Activated T-helper 1 cell treated with anti-CD3 and anti-CD28 coated beads, Interleukin-12 subunit alpha, Interleukin-12 subunit beta, Interleukin-2, Interleukin-4 antibody, amounts not matched to agents 30 ng/mL and 10 ng/mL and 1 ng/mL, durations not matched to agents 14 hours and 24 hours and 36 hours (primary cell): ENCODE data around the gene NDUFS2. TPM values are rescaled to one million over a fixed set of nuclear protein-coding genes. Genes with fewer than 3 reads are reported as not detected.

Experiments
- DNase-seq: peaks from one replicate; pipeline ENCODE4 v3.0.0; 2021; ENCODE audit warnings: low spot score
- H3K27ac Mint-ChIP-seq: one replicate; pipeline ENCODE4 v1.8.0; 2021; ENCODE audit warnings: mild to moderate bottlenecking, mixed read lengths
- H3K27me3 Mint-ChIP-seq: one replicate; pipeline ENCODE4 v1.8.0; 2022; ENCODE audit warnings: mild to moderate bottlenecking, moderate library complexity, mixed read lengths; ENCODE audit not compliant: insufficient read depth
- H3K36me3 Mint-ChIP-seq: one replicate; pipeline ENCODE4 v1.8.0; 2021; ENCODE audit warnings: low read depth, mixed read lengths
- H3K4me1 Mint-ChIP-seq: one replicate; pipeline ENCODE4 v1.8.0; 2021; ENCODE audit warnings: low read depth, mixed read lengths
- H3K4me3 Mint-ChIP-seq: one replicate; pipeline ENCODE4 v1.8.0; 2021; ENCODE audit warnings: mild to moderate bottlenecking, moderate library complexity, mixed read lengths
- H3K9me3 Mint-ChIP-seq: one replicate; pipeline ENCODE4 v1.8.0; 2021; ENCODE audit warnings: mixed read lengths
- intact Hi-C: fragments of 100-400 bp; cut with micrococcal nuclease; formaldehyde crosslinking; loops from one replicate; pipeline ENCODE4 v1.15.1; 2024
- total RNA-seq: library from RNA; stranded (reverse); gene quantifications from 2 replicates; pipeline ENCODE4 v1.2.3, GENCODE V29; 2022

The NDUFS2 gene
- total RNA-seq, 1 donor from 2014 or later = 72.9 TPM

DNA sequence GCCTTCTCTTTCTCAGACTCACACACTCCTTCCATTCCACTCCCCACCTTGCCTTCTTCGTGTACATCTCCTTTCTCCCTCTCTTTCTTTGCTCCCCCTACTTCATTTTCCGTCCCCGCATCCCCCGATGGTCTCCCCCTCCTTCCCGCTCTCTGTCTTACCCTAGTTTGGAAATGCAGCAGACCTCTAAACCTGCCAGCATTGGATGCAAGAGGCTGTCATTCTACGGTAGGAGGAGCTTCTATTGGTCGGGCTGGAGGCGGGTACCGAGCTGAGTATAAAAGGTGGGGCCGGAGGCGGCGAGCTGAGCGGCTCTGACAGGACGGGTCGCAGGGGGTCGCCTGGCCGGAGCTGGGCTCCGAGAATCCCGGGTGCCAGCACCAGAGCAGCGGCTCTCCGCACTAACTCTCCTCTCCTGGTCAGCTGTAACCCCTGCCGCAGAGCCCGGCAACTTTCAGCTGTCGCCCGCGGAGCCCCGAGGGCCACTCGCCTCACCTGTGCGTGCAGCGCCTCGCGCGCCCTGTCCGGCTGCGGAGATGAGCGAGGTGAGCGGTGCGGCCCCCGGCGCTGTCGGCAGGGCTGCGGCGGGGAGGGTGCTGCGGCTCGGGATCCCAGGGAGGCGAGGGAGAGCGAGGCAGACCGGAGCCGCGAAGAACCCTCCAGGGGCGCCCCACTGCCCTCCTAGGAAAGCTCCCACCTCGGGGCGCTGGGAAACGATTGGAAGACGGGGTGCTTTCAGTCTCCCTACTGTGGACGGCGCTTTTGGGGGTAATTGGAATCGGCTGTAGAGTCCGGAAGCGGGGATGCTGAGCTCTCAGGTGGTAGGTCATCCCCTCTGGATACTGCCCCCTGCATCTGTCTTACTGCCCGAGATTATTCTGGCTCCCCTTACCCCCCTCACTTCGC is 56.5 kb downstream of the NDUFS2 start, which contains the start of gene PCP4L1:
Gene PCP4L1 (plus strand): TSS at position 307 of the 906 bp plus-strand sequence. CDS start 230 bp downstream, at position 537.
- H3K27ac Mint-ChIP-seq = no peak within 1 kb of the TSS
- H3K9me3 Mint-ChIP-seq = peaks cover 20% of the 10 kb centered on the region
- intact Hi-C loops = no loop called here
- peak; percentile 22 for DNase-seq
- peaks cover 6% of the 10 kb centered on the region for H3K36me3 Mint-ChIP-seq
- peaks cover 40% of the 10 kb centered on the region for H3K27me3 Mint-ChIP-seq
- H3K4me3 Mint-ChIP-seq = peak within 1 kb of the TSS; percentile 66
- H3K4me1 Mint-ChIP-seq = peaks cover 16% of the 10 kb centered on the region

DNA sequence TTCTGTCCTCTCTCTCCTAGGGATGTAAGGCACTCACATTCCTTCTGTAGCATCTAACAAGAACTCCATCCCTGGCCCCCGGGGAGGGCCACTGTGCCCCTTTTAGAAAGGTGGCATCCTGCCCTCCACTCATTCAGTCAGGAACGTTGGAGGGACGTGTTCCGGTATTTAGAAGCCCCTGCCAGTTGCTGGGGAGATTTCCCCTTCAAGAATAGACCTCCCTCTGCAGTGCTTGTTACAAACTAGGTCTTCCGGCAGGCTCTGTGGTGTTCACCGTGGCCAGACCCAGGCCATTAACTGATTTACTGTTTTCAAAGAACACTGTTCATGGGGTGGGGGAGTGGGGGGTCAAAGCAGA is 57.2 kb downstream of the NDUFS2 start:
- Mint-ChIP-seq H3K9me3 (peaks cover 20% of the 10 kb centered on the region), H3K27me3 (peaks cover 40% of the 10 kb centered on the region), H3K27ac (no peak overlapping the region), H3K4me1 (peaks cover 16% of the 10 kb centered on the region), H3K4me3 (peak overlapping the region; percentile 61), H3K36me3 (peaks cover 6% of the 10 kb centered on the region)
- DNase-seq = no peak
- intact Hi-C loops = no loop called here

DNA sequence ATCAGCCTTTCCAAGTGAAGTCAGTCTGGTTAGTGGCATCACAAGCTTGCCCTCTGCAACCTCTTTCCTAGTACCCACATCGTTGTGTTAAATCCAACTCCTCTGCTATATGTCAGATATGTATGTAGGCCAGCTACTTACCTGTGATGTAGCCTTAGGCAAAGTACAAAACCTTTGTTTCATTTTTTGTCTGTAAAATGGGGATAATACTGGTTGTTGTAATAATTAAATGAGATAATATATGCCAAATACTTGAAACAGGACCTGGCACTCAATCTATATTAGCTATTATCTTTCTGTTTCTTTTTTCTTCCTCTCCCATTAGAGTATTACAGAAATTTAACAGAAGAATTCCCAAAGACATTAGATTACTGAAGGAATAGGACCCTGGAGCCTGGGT is 57.6 kb downstream of the NDUFS2 start:
- Mint-ChIP-seq H3K27ac (no peak overlapping the region), H3K4me3 (peak overlapping the region; percentile 61), H3K36me3 (peaks cover 6% of the 10 kb centered on the region), H3K4me1 (peaks cover 16% of the 10 kb centered on the region), H3K27me3 (peaks cover 40% of the 10 kb centered on the region), H3K9me3 (peaks cover 20% of the 10 kb centered on the region)
- DNase-seq = no peak
- intact Hi-C loops = no loop called here

DNA sequence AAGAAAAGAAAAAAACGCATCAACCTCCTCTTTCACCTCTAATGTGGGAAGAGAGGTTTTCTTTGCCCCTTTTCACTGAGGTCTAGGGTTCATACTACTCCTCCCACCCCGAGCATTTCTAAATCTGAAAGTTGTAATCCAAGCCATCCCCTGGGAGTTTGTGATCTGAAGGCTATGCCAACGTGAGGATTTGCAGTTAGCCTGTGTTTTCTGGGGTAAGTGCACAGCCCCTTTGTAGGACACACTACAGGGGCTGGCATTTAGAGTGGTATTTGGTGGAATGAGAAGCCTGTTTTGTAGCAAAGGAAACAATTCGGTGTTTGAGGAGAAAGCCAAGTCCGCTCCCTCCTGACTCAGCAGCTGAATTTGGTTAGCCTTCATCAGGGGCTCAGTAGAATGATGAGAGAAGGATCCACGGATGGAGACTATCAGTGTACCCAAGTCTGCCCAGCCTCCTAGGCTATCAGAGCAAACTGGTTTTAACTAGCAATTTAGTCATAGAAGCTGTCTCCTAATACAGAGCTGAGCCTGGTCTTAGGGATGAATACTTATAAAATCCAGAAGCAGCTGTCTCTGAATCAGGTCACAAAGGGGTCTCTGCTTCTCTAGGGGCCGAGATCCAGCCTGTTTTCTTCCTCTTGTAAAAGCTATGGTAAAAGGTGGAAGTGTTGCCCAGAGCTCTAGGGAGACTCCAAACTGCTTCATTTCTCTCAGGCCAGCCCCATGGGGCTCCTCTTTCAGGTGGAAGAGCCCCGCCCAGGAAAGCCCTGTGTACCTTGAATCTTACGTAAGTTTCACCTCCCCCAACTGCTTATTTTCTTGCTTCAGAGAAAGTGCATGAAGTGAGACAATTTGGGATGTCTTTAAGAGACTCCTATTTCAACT is 58.5 kb downstream of the NDUFS2 start:
- intact Hi-C loops = no loop called here
- Mint-ChIP-seq H3K36me3 (peaks cover 6% of the 10 kb centered on the region), H3K4me1 (peaks cover 16% of the 10 kb centered on the region), H3K9me3 (peaks cover 20% of the 10 kb centered on the region), H3K4me3 (no peak overlapping the region), H3K27ac (no peak overlapping the region), H3K27me3 (peaks cover 43% of the 10 kb centered on the region)
- no peak for DNase-seq

DNA sequence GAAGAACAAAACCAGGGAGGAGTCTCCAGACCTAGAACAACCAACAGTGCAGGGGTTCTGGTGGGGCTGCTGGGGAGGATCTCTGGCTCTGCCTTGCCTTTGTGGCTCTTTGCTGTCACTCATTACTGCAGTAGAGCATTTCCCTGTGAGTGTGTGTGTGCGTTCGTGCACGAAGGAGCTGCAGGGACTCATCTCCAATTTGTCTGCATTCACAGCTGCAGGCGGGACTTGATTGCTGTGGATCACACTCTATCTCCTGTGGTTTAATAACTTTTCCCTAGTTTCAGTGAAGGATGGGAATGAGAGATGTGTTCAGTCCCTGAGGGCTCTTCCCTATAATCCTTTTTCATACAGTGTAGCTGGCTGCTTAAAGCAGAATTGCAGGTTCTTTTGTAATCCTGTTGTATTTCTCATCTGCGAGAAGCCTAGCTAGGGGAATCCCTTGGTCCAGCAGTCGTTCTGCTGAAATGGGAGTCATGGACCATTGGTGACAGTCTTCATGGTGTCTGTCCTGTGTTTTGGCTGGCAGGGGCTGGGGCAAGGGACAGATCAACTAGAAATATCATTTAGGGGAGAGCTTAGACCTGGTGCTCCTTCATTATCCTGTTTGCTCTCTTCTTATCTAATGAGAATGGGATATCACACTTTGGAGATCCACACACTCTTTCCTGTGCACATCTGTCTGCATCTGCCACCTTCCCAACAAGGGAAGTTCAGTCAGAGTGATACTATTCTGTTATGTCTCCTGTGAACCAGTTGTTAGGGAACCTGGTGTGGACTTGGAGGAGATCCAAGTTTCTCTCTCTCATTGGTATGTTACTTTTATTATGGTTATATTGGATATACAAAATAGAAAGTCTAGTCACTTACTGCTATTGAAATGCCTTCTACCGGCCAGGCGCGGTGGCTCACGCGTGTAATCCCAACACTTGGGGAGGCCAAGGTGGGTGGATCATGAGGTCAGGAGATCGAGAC is 59.4 kb downstream of the NDUFS2 start:
- H3K4me1 Mint-ChIP-seq = peaks cover 16% of the 10 kb centered on the region
- peaks cover 42% of the 10 kb centered on the region for H3K27me3 Mint-ChIP-seq
- H3K27ac Mint-ChIP-seq = no peak overlapping the region
- peaks cover 20% of the 10 kb centered on the region for H3K9me3 Mint-ChIP-seq
- no peak overlapping the region for H3K4me3 Mint-ChIP-seq
- intact Hi-C loops = no loop called here
- DNase-seq = no peak
- H3K36me3 Mint-ChIP-seq = peaks cover 6% of the 10 kb centered on the region

Other genes starting within 250 kb of the NDUFS2 start
- not detected in 2 replicates for gene ITLN2, start 247.6 kb upstream of the NDUFS2 start, total RNA-seq
- 11.9 and 13.5 TPM in 2 replicates for gene F11R, start 181.2 kb upstream of the NDUFS2 start, total RNA-seq
- gene TSTD1, start 163.4 kb upstream of the NDUFS2 start, total RNA-seq = 40.5 and 43.3 TPM in 2 replicates
- 50.6 and 51.5 TPM in 2 replicates for gene USF1, start 156.4 kb upstream of the NDUFS2 start, total RNA-seq
- gene ARHGAP30, start 132.5 kb upstream of the NDUFS2 start, total RNA-seq = 149 and 151 TPM in 2 replicates
- not detected in 2 replicates for gene NECTIN4, start 112.8 kb upstream of the NDUFS2 start, total RNA-seq
- gene KLHDC9, start 104.0 kb upstream of the NDUFS2 start, total RNA-seq = not detected in 2 replicates
- gene PFDN2, start 84.3 kb upstream of the NDUFS2 start, total RNA-seq = 147 and 164 TPM in 2 replicates
- 51.3 and 56.3 TPM in 2 replicates for gene NIT1, start 84.3 kb upstream of the NDUFS2 start, total RNA-seq
- gene DEDD, start 69.7 kb upstream of the NDUFS2 start, total RNA-seq = 44.5 and 48.0 TPM in 2 replicates
- gene UFC1, start 48.4 kb upstream of the NDUFS2 start, total RNA-seq = 86.3 and 94.5 TPM in 2 replicates
- gene USP21, start 42.9 kb upstream of the NDUFS2 start, total RNA-seq = 32.9 and 38.2 TPM in 2 replicates
- 25.1 and 26.0 TPM in 2 replicates for gene PPOX, start 35.9 kb upstream of the NDUFS2 start, total RNA-seq
- 66.4 and 68.2 TPM in 2 replicates for gene B4GALT3, start 24.9 kb upstream of the NDUFS2 start, total RNA-seq
- gene ADAMTS4, start 3.3 kb upstream of the NDUFS2 start, total RNA-seq = 0.23 and 0.24 TPM in 2 replicates
- 0.93 and 1.5 TPM in 2 replicates for gene FCER1G, start 12.9 kb downstream of the NDUFS2 start, total RNA-seq
- gene APOA2, start 21.3 kb downstream of the NDUFS2 start, total RNA-seq = not detected in 2 replicates
- 25.3 and 28.0 TPM in 2 replicates for gene TOMM40L, start 23.7 kb downstream of the NDUFS2 start, total RNA-seq
- not detected in 2 replicates for gene NR1I3, start 35.8 kb downstream of the NDUFS2 start, total RNA-seq
- gene PCP4L1, start 56.4 kb downstream of the NDUFS2 start, total RNA-seq = 0.20 TPM in 1 of 2 replicates, not detected in the other
- 3.0 and 4.0 TPM in 2 replicates for gene MPZ, start 107.6 kb downstream of the NDUFS2 start, total RNA-seq
- gene SDHC, start 112.0 kb downstream of the NDUFS2 start, total RNA-seq = 157 and 162 TPM in 2 replicates
- gene CFAP126, start 165.5 kb downstream of the NDUFS2 start, total RNA-seq = not detected in 2 replicates